DND-41 (cell line): ENCODE measurements around the gene TOB2.

Source experiments
- ATAC-seq: fragments of 200-7000 bp; cut with Tn5 transposase; 3 replicates; pipeline ENCODE4 v1.9.1; 2021; ENCODE audit warnings: low read depth; ENCODE audit not compliant: insufficient read depth
- DNase-seq: peaks from one replicate; pipeline ENCODE4 v3.0.0-alpha.2; 2020
- H2AFZ ChIP-seq: 2 replicates; pipeline ENCODE4 v1.6.0; 2012; ENCODE audit warnings: low read depth, low read length
- H3K27ac ChIP-seq: 2 replicates; pipeline ENCODE4 v1.5.1; 2012; ENCODE audit warnings: low read length, inconsistent platforms
- H3K27me3 ChIP-seq: fragments of 200-600 bp; sonication (generic); 2 replicates; pipeline ENCODE4 v1.6.0; 2012; ENCODE audit warnings: low read length, mild to moderate bottlenecking, inconsistent platforms; ENCODE audit not compliant: insufficient read depth, poor library complexity
- H3K36me3 ChIP-seq: 2 replicates; pipeline ENCODE4 v1.5.1; 2012; ENCODE audit warnings: low read length, inconsistent platforms; ENCODE audit not compliant: insufficient read depth
- H3K4me1 ChIP-seq: 2 replicates; pipeline ENCODE4 v1.5.1; 2012; ENCODE audit warnings: mild to moderate bottlenecking, low read length; ENCODE audit not compliant: insufficient read depth
- H3K4me2 ChIP-seq: 2 replicates; pipeline ENCODE4 v1.6.0; 2012; ENCODE audit warnings: mild to moderate bottlenecking, moderate library complexity, low read length, inconsistent platforms; ENCODE audit not compliant: insufficient read depth
- H3K4me3 ChIP-seq, 2 experiments: fragments of 200-600 bp in 1 of 2; shearing (Covaris generic) in 1 of 2; 2 replicates each; pipeline ENCODE4 v1.5.1; 2012 to 2016; ENCODE audit warnings: inconsistent platforms in 2 of 2, low read length in 2 of 2, mild to moderate bottlenecking in 2 of 2, low read depth in 1 of 2, moderate library complexity in 1 of 2
- H3K79me2 ChIP-seq: 2 replicates; pipeline ENCODE4 v1.6.0; 2012; ENCODE audit warnings: low read length, inconsistent platforms; ENCODE audit not compliant: insufficient read depth
- H3K9ac ChIP-seq: 2 replicates; pipeline ENCODE4 v1.6.0; 2012; ENCODE audit warnings: low read depth, mild to moderate bottlenecking, inconsistent platforms, low read length, moderate library complexity
- H3K9me3 ChIP-seq: 2 replicates; pipeline ENCODE4 v1.5.1; 2012; ENCODE audit warnings: low read length, moderate library complexity, mild to moderate bottlenecking, inconsistent platforms; ENCODE audit not compliant: insufficient read depth, severe bottlenecking
- H4K20me1 ChIP-seq: 2 replicates; pipeline ENCODE4 v1.6.0; 2012; ENCODE audit warnings: low read length; ENCODE audit not compliant: insufficient read depth
- CTCF ChIP-seq: IDR thresholded peaks from 2 replicates; pipeline ENCODE4 v1.5.1; 2012; ENCODE audit warnings: borderline replicate concordance, low read length, moderate library complexity, mild to moderate bottlenecking; ENCODE audit not compliant: poor library complexity, severe bottlenecking; ENCODE audit errors: extremely low read depth
- EZH2 ChIP-seq: IDR thresholded peaks from 3 replicates; pipeline ENCODE4 v1.6.1; 2012; ENCODE audit warnings: borderline replicate concordance, low read depth, mild to moderate bottlenecking, moderate library complexity, low read length, inconsistent platforms; ENCODE audit not compliant: severe bottlenecking

TOB2 gene

GRCh38 chr22:41431656-41432055 is 14.9 kb downstream of the TOB2 start:
- Histone ChIP-seq H3K9ac (no peak overlapping the region), H3K9me3 (no peaks in the 10 kb centered on the region), H3K27ac (no peak overlapping the region), H3K36me3 (peaks cover 49% of the 10 kb centered on the region), H4K20me1 (peaks cover 25% of the 10 kb centered on the region), H2AFZ (no peak overlapping the region), H3K27me3 (no peaks in the 10 kb centered on the region), H3K4me2 (no peak overlapping the region), H3K79me2 (peaks cover 27% of the 10 kb centered on the region), H3K4me1 (no peaks in the 10 kb centered on the region), H3K4me3 (no peak overlapping the region)
- DNase-seq (no peak), ATAC-seq (0 out of 3 replicates have a peak, but pooled peaks have one; percentile 6)
- no peak for TF ChIP-seq CTCF

DNA sequence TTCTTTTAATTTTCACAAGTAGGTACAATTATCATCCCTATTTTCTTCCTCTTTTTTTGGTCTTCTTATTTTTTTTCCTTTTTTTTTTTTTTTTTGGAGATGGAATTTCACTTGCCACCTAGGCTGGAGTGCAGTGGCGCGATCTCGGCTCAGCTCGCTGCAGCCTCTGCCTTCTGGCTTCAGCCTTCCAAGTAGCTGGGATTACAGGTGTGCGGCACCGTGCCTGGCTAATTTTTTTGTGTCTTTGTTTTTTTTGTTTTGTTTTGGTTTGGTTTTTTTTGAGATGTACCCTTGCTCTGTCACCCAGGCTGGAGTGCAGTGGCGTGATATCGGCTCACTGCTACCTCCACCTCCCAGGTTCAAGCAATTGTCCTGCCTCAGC is 16.7 kb downstream of the TOB2 start:
- H3K27ac ChIP-seq = no peak overlapping the region
- H3K4me1 ChIP-seq = no peaks in the 10 kb centered on the region
- ATAC-seq (no peak), DNase-seq (no peak)
- H3K27me3 ChIP-seq = no peaks in the 10 kb centered on the region
- no peaks in the 10 kb centered on the region for H3K9me3 ChIP-seq
- H3K79me2 ChIP-seq = peaks cover 10% of the 10 kb centered on the region; the same call in 1 of the 2 replicates
- TF ChIP-seq CTCF (no peak), EZH2 (no peak)
- H3K9ac ChIP-seq = no peak overlapping the region
- H3K4me3 ChIP-seq = no peak overlapping the region
- H3K4me2 ChIP-seq = no peak overlapping the region
- no peak overlapping the region for H2AFZ ChIP-seq
- H4K20me1 ChIP-seq = peaks cover 10% of the 10 kb centered on the region
- H3K36me3 ChIP-seq = peaks cover 34% of the 10 kb centered on the region

DNA sequence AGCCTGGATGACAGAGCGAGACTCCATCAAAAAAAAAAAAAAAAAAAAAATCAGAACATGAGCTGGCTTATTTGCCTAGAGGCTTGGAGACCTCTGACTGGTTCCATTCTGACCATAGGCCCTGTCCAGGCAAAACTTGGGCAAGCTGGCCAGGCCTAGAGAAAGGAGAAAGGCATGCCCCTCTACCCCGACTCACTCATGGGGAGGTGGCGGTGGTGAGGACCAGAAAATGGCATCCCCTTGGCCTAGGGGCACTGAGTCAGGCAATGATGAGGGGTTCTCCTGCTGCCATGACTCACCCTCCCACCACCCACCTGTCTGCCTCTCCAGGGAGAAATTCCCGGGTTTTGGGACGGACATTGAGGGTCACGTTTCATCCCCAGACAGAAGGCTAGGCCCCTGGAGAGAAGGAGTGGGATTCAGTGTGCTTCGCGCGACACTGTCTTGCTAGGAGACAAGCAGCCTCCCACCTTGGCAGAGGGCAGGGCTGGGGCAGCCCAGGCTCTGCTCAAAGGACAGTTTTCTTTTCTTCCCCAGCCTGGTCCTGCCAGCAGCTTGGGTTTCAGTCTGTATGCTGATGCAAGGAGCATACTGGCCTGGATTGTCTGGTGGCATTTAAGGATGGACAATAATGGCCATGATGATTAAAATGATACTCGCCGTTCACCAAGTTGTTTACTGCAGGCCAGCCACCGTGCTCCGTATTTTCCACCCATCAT is 17.2 kb downstream of the TOB2 start:
- Histone ChIP-seq H4K20me1 (peaks cover 5% of the 10 kb centered on the region; the same call in 1 of the 2 replicates), H3K9ac (no peak overlapping the region)
- no peak for ATAC-seq

More for the DNA sequence above, 17.2 kb downstream of the TOB2 start:
- no peak for TF ChIP-seq EZH2
- TF ChIP-seq CTCF = no peak
- peaks cover 6% of the 10 kb centered on the region; the same call in 1 of the 2 replicates for H3K79me2 ChIP-seq
- peaks cover 29% of the 10 kb centered on the region for H3K36me3 ChIP-seq
- no peaks in the 10 kb centered on the region for H3K27me3 ChIP-seq
- no peak overlapping the region for H2AFZ ChIP-seq
- no peaks in the 10 kb centered on the region for H3K4me1 ChIP-seq
- H3K27ac ChIP-seq = no peak overlapping the region
- no peak overlapping the region for H3K4me3 ChIP-seq
- no peaks in the 10 kb centered on the region for H3K9me3 ChIP-seq
- DNase-seq = no peak
- no peak overlapping the region for H3K4me2 ChIP-seq
